Nephron (organoid): ENCODE measurements around the gene SMIM24.
A peak's percentile ranks its signal among the peaks of the same experiment; 100 is the strongest.
"Not testable (repeated sequence)": the region's sequence is repeated elsewhere in the genome, so short reads cannot be mapped to it uniquely, and the experiment has no call there.

Source experiments
- H3K27ac Mint-ChIP-seq, 3 experiments: 2 replicates each; pipeline ENCODE4 v1.8.0; 2020; ENCODE audit warnings: mixed read lengths in 3 of 3, mild to moderate bottlenecking in 2 of 3, moderate library complexity in 1 of 3
- H3K27me3 Mint-ChIP-seq: 2 replicates; pipeline ENCODE4 v1.8.0; 2021; ENCODE audit warnings: low read depth, mild to moderate bottlenecking, moderate library complexity, mixed read lengths
- H3K36me3 Mint-ChIP-seq: 2 replicates; pipeline ENCODE4 v1.8.0; 2020; ENCODE audit warnings: low read depth, mixed read lengths
- H3K4me1 Mint-ChIP-seq: 2 replicates; pipeline ENCODE4 v1.8.0; 2020; ENCODE audit warnings: mixed read lengths
- H3K4me3 Mint-ChIP-seq, 3 experiments: 2 replicates each; pipeline ENCODE4 v1.8.0; 2020; ENCODE audit warnings: mild to moderate bottlenecking in 3 of 3, mixed read lengths in 3 of 3, moderate library complexity in 2 of 3
- H3K9me3 Mint-ChIP-seq: 2 replicates; pipeline ENCODE4 v1.8.0; 2020; ENCODE audit warnings: mixed read lengths
- CTCF ChIP-seq, 3 experiments: fragments of 200-600 bp; sonication (generic); IDR thresholded peaks; one replicate each; pipeline ENCODE4 v1.5.0; 2021; ENCODE audit warnings: antibody characterized with exemption in 3 of 3; ENCODE audit not compliant: unreplicated experiment in 3 of 3

Gene SMIM24

GRCh38 chr19:3511506-3512251 lies 31.4 kb upstream of the SMIM24 start:
- no peak for TF ChIP-seq CTCF (IDR thresholded peaks at IDR 0.05; ENCODE audit: unreplicated experiment in 3 of 3)
- Mint-ChIP-seq H3K36me3 (peaks cover 17% of the 10 kb centered on the region), H3K27me3 (no peaks in the 10 kb centered on the region), H3K4me1 (peaks cover 43% of the 10 kb centered on the region), H3K4me3 (no peak overlapping the region), H3K9me3 (no peaks in the 10 kb centered on the region), H3K27ac (no peak overlapping the region)

GRCh38 chr19:3510727-3511126 lies 30.4 kb upstream of the SMIM24 start:
- Mint-ChIP-seq H3K9me3 (no peaks in the 10 kb centered on the region), H3K4me1 (peaks cover 39% of the 10 kb centered on the region), H3K4me3 (no peak overlapping the region), H3K27ac (no peak overlapping the region), H3K36me3 (peaks cover 17% of the 10 kb centered on the region), H3K27me3 (no peaks in the 10 kb centered on the region)
- TF ChIP-seq CTCF (IDR thresholded peaks at IDR 0.05; ENCODE audit: unreplicated experiment in 3 of 3) = no peak

- H3K27ac Mint-ChIP-seq = peak overlapping the region in 2 of 3 experiments; percentile 12 to 42
- H3K36me3 Mint-ChIP-seq = peaks cover 17% of the 10 kb centered on the region
- no peaks in the 10 kb centered on the region for H3K9me3 Mint-ChIP-seq
- H3K4me3 Mint-ChIP-seq = peak overlapping the region; percentile 75 to 93 (median 81)
- TF ChIP-seq CTCF (IDR thresholded peaks at IDR 0.05; ENCODE audit: unreplicated experiment in 3 of 3) = no peak
- no peaks in the 10 kb centered on the region for H3K27me3 Mint-ChIP-seq
- H3K4me1 Mint-ChIP-seq = peaks cover 34% of the 10 kb centered on the region
Measured at GRCh38 chr19:3509566-3509989, 29.3 kb upstream of the SMIM24 start.

GRCh38 chr19:3508771-3509535 lies 28.6 kb upstream of the SMIM24 start:
- peaks cover 17% of the 10 kb centered on the region for H3K36me3 Mint-ChIP-seq
- H3K4me1 Mint-ChIP-seq = peaks cover 30% of the 10 kb centered on the region
- peak overlapping the region; percentile 75 to 93 (median 81) for H3K4me3 Mint-ChIP-seq
- H3K9me3 Mint-ChIP-seq = no peaks in the 10 kb centered on the region
- no peaks in the 10 kb centered on the region for H3K27me3 Mint-ChIP-seq
- TF ChIP-seq CTCF (IDR thresholded peaks at IDR 0.05; ENCODE audit: unreplicated experiment in 3 of 3) = no peak
- H3K27ac Mint-ChIP-seq = peak overlapping the region in 2 of 3 experiments; percentile 12 to 42

- H3K27me3 Mint-ChIP-seq, H3K9me3 Mint-ChIP-seq: not testable (repeated sequence)
- H3K36me3 Mint-ChIP-seq = peaks cover 17% of the 10 kb centered on the region
- peak overlapping the region; percentile 93 to 96 (median 93) for H3K4me3 Mint-ChIP-seq
- peak overlapping the region in 1 of 3 experiments; percentile 20 for H3K27ac Mint-ChIP-seq
- peaks cover 26% of the 10 kb centered on the region for H3K4me1 Mint-ChIP-seq
Measured at GRCh38 chr19:3508121-3508661, 27.9 kb upstream of the SMIM24 start.

- Mint-ChIP-seq H3K36me3 (peaks cover 17% of the 10 kb centered on the region), H3K27me3 (no peaks in the 10 kb centered on the region), H3K4me3 (peak overlapping the region; percentile 93 to 96 (median 93)), H3K9me3 (no peaks in the 10 kb centered on the region), H3K4me1 (peaks cover 26% of the 10 kb centered on the region), H3K27ac (peak overlapping the region; percentile 50 to 87 (median 86))
- no peak for TF ChIP-seq CTCF (IDR thresholded peaks at IDR 0.05; ENCODE audit: unreplicated experiment in 3 of 3)
Measured at GRCh38 chr19:3507371-3508120, 27.2 kb upstream of the SMIM24 start.
